H9 (cell line): ENCODE data around the gene GRAP2. TPM values are rescaled to one million over a fixed set of nuclear protein-coding genes. Genes with fewer than 3 reads are reported as not detected.

Experiments used
- DNase-seq: peaks from one replicate; pipeline ENCODE4 v3.0.0-alpha.2; 2017
- H2AFZ ChIP-seq: one replicate; pipeline ENCODE4 v1.6.1; 2013; ENCODE audit warnings: mild to moderate bottlenecking, low read length, control low read depth, moderate library complexity
- H2AK5ac ChIP-seq: 2 replicates; pipeline ENCODE4 v1.6.1; 2013; ENCODE audit warnings: low read length, control low read depth, mixed read lengths; ENCODE audit not compliant: insufficient read length
- H2BK120ac ChIP-seq: one replicate; pipeline ENCODE4 v1.6.1; 2013; ENCODE audit warnings: low read depth, mild to moderate bottlenecking, low read length, control low read depth, inconsistent platforms; ENCODE audit not compliant: poor library complexity, severe bottlenecking
- H2BK12ac ChIP-seq: 2 replicates; pipeline ENCODE4 v1.6.1; 2013; ENCODE audit warnings: low read length, control low read depth, mixed read lengths, low read depth; ENCODE audit not compliant: insufficient read length
- H2BK15ac ChIP-seq: 2 replicates; pipeline ENCODE4 v1.6.1; 2013; ENCODE audit warnings: low read depth, low read length, control low read depth
- H2BK20ac ChIP-seq: one replicate; pipeline ENCODE4 v1.6.1; 2013; ENCODE audit warnings: low read depth, mild to moderate bottlenecking, low read length, control low read depth, inconsistent platforms; ENCODE audit not compliant: poor library complexity, severe bottlenecking
- H2BK5ac ChIP-seq: 2 replicates; pipeline ENCODE4 v1.6.1; 2013; ENCODE audit warnings: low read length, control low read depth, mixed read lengths; ENCODE audit not compliant: insufficient read length
- H3K14ac ChIP-seq: 2 replicates; pipeline ENCODE4 v1.6.1; 2013; ENCODE audit warnings: low read length, control low read depth; ENCODE audit not compliant: insufficient read depth
- H3K18ac ChIP-seq: 2 replicates; pipeline ENCODE4 v1.6.1; 2013; ENCODE audit warnings: low read depth, mild to moderate bottlenecking, mixed read lengths, low read length, control low read depth; ENCODE audit not compliant: insufficient read length
- H3K23ac ChIP-seq: 2 replicates; pipeline ENCODE4 v1.6.1; 2013; ENCODE audit warnings: low read length, control low read depth, mixed read lengths, low read depth; ENCODE audit not compliant: insufficient read length
- H3K23me2 ChIP-seq: 2 replicates; pipeline ENCODE4 v1.6.1; 2013; ENCODE audit warnings: low read depth, mild to moderate bottlenecking, mixed read lengths, low read length, control low read depth; ENCODE audit not compliant: insufficient read length, poor library complexity, severe bottlenecking
- H3K27ac ChIP-seq: 2 replicates; pipeline ENCODE4 v1.5.1; 2013; ENCODE audit warnings: low read length, control low read depth, mixed read lengths, low read depth; ENCODE audit not compliant: insufficient read length
- H3K27me3 ChIP-seq: 2 replicates; pipeline ENCODE4 v1.6.1; 2013; ENCODE audit warnings: low read length, control low read depth, inconsistent platforms; ENCODE audit not compliant: insufficient read depth
- H3K4ac ChIP-seq: 2 replicates; pipeline ENCODE4 v1.6.1; 2013; ENCODE audit warnings: low read depth, mild to moderate bottlenecking, control low read depth, inconsistent platforms, low read length, moderate library complexity
- H3K4me1 ChIP-seq: 2 replicates; pipeline ENCODE4 v1.6.1; 2013; ENCODE audit warnings: low read length, control low read depth, inconsistent platforms; ENCODE audit not compliant: insufficient read depth
- H3K4me2 ChIP-seq: 2 replicates; pipeline ENCODE4 v1.6.1; 2013; ENCODE audit warnings: low read length, control low read depth, mixed read lengths; ENCODE audit not compliant: insufficient read length, insufficient read depth
- H3K56ac ChIP-seq: 2 replicates; pipeline ENCODE4 v1.6.1; 2013; ENCODE audit warnings: low read depth, mild to moderate bottlenecking, mixed read lengths, low read length, control low read depth; ENCODE audit not compliant: insufficient read length
- H3K79me1 ChIP-seq: 2 replicates; pipeline ENCODE4 v1.6.1; 2013; ENCODE audit warnings: low read depth, mild to moderate bottlenecking, moderate library complexity, low read length, control low read depth, inconsistent platforms; ENCODE audit not compliant: insufficient read depth, poor library complexity, severe bottlenecking
- H3K79me2 ChIP-seq: 2 replicates; pipeline ENCODE4 v1.6.1; 2013; ENCODE audit warnings: low read length, control low read depth, inconsistent platforms; ENCODE audit not compliant: insufficient read depth
- H3K9ac ChIP-seq: 2 replicates; pipeline ENCODE4 v1.6.1; 2013; ENCODE audit warnings: low read length, control low read depth, mixed read lengths; ENCODE audit not compliant: insufficient read length; ENCODE audit errors: extremely low read depth
- H3K9me3 ChIP-seq: one replicate; pipeline ENCODE4 v1.6.1; 2013; ENCODE audit warnings: low read depth, low read length, inconsistent platforms; ENCODE audit not compliant: control insufficient read depth
- H3T11ph ChIP-seq: one replicate; pipeline ENCODE4 v1.6.1; 2013; ENCODE audit warnings: mild to moderate bottlenecking, low read length, control low read depth, inconsistent platforms
- H4K20me1 ChIP-seq: one replicate; pipeline ENCODE4 v1.6.1; 2013; ENCODE audit not compliant: control insufficient read depth, insufficient read length, insufficient read depth
- H4K5ac ChIP-seq: 2 replicates; pipeline ENCODE4 v1.6.1; 2013; ENCODE audit warnings: low read depth, mild to moderate bottlenecking, mixed read lengths, low read length, control low read depth; ENCODE audit not compliant: insufficient read length
- H4K8ac ChIP-seq: replicated peaks from 2 replicates; pipeline ENCODE4 v1.6.1; 2013; ENCODE audit warnings: low read length, control low read depth, mixed read lengths, low read depth; ENCODE audit not compliant: insufficient read length
- H4K91ac ChIP-seq: 2 replicates; pipeline ENCODE4 v1.6.1; 2013; ENCODE audit warnings: low read depth, mild to moderate bottlenecking, moderate library complexity, mixed read lengths, low read length, control low read depth; ENCODE audit not compliant: insufficient read length
- H3K27ac Mint-ChIP-seq, 3 experiments: 2 replicates in 2 of 3; 3 replicates in 1 of 3; pipeline ENCODE4 v1.8.0; 2020 to 2021; ENCODE audit warnings: mixed read lengths in 3 of 3, mild to moderate bottlenecking in 1 of 3, moderate library complexity in 1 of 3
- H3K27me3 Mint-ChIP-seq: 2 replicates; pipeline ENCODE4 v1.8.0; 2021; ENCODE audit warnings: low read depth, mild to moderate bottlenecking, moderate library complexity, mixed read lengths
- H3K36me3 Mint-ChIP-seq, 3 experiments: 2 replicates in 2 of 3; 3 replicates in 1 of 3; pipeline ENCODE4 v1.8.0; 2020 to 2021; ENCODE audit warnings: low read depth in 3 of 3, mixed read lengths in 3 of 3; ENCODE audit not compliant: insufficient read depth in 1 of 3
- H3K4me1 Mint-ChIP-seq, 2 experiments: 2 replicates each; pipeline ENCODE4 v1.8.0; 2020; ENCODE audit warnings: mixed read lengths in 2 of 2
- H3K4me3 Mint-ChIP-seq, 2 experiments: 2 replicates in 1 of 2; 3 replicates in 1 of 2; pipeline ENCODE4 v1.8.0; 2020 to 2021; ENCODE audit warnings: mild to moderate bottlenecking in 2 of 2, mixed read lengths in 2 of 2, moderate library complexity in 1 of 2
- H3K9me3 Mint-ChIP-seq, 2 experiments: 2 replicates in 1 of 2; 3 replicates in 1 of 2; pipeline ENCODE4 v1.8.0; 2020; ENCODE audit warnings: mild to moderate bottlenecking in 2 of 2, mixed read lengths in 2 of 2, moderate library complexity in 1 of 2
- CTCF ChIP-seq: fragments of 200-600 bp; sonication (generic); conservative IDR thresholded peaks from 3 replicates; pipeline ENCODE4 v1.8.0; 2021; ENCODE audit warnings: antibody characterized with exemption, mild to moderate bottlenecking
- WGBS: extraction: QIAGEN DNeasy Blood & Tissue Kit; methylation state at CpG from one replicate; pipeline ENCODE4 v1.1.7; 2013; ENCODE audit warnings: missing lambda C conversion rate, low lambda C conversion rate, mixed read lengths; ENCODE audit not compliant: insufficient read length; ENCODE audit errors: extremely low coverage; 5-methylcytosine and 5-hydroxymethylcytosine counted together
- total RNA-seq: library from RNA; stranded (reverse); gene quantifications from 2 replicates; pipeline ENCODE4 v1.2.1, GENCODE V29; 2021

The GRAP2 gene
- total RNA-seq, 1 experiment from 2014 or later: not detected

DNA sequence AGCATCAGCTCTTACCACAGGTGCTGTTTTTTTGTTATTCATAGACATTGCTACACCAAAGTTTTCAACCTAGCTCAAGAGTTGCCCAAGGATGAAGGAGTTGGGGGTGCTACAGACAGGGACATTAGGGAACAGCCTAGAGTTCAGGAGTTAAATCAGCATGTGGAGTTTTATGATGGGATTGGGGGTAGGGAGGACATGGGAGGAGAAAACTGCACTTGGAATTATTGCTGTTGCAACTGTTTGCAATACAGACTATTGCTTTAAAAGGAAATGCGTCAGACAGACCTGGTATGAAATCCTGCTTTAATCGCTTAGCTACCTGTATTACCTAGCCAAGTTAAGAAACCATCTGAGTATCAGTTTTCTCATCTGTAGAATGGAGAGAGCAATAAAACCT, 65.6 kb downstream of the GRAP2 start:
- no peaks in the 10 kb centered on the region for H3K9me3 ChIP-seq
- H2AK5ac ChIP-seq: no peak overlapping the region
- H2BK20ac ChIP-seq: no peak overlapping the region
- H3K27ac ChIP-seq: no peak overlapping the region
- Mint-ChIP-seq H3K27me3 (peaks cover 16% of the 10 kb centered on the region), H3K9me3 (no peaks in the 10 kb centered on the region), H3K27ac (no peak overlapping the region), H3K4me1 (peaks cover 13 to 14% of the 10 kb centered on the region in 2 experiments), H3K36me3 (no peaks in the 10 kb centered on the region), H3K4me3 (no peak overlapping the region)
- no peaks in the 10 kb centered on the region for H4K20me1 ChIP-seq
- no peak overlapping the region for H3K4ac ChIP-seq
- H3K4me2 ChIP-seq: no peak overlapping the region
- H4K91ac ChIP-seq: no peak overlapping the region
- H2BK12ac ChIP-seq: no peak overlapping the region
- no peak overlapping the region for H4K5ac ChIP-seq
- no peak overlapping the region for H3K9ac ChIP-seq
- no peak overlapping the region for H3K14ac ChIP-seq
- H3K79me2 ChIP-seq: no peaks in the 10 kb centered on the region
- no peak overlapping the region for H2BK5ac ChIP-seq
- no peak for TF ChIP-seq CTCF
- no peak overlapping the region for H4K8ac ChIP-seq
- H3T11ph ChIP-seq: no peak overlapping the region
- H2AFZ ChIP-seq: no peak overlapping the region
- no peak overlapping the region for H2BK15ac ChIP-seq
- no peaks in the 10 kb centered on the region for H3K23me2 ChIP-seq
- H3K79me1 ChIP-seq: no peaks in the 10 kb centered on the region
- no peak overlapping the region for H2BK120ac ChIP-seq
- H3K18ac ChIP-seq: no peak overlapping the region
- H3K23ac ChIP-seq: no peak overlapping the region
- no peaks in the 10 kb centered on the region for H3K4me1 ChIP-seq
- H3K27me3 ChIP-seq: no peaks in the 10 kb centered on the region
- DNase-seq: no peak
- H3K56ac ChIP-seq: no peak overlapping the region
- no CpG with 5 or more reads among the region's 2 CpGs for WGBS
